ACC112 (cell line): Measurements from ENCODE around the gene VPS4B.
A peak's percentile ranks its signal among the peaks of the same experiment; 100 is the strongest.
"Not testable (repeated sequence)": the region's sequence is repeated elsewhere in the genome, so short reads cannot be mapped to it uniquely, and the experiment has no call there.

Experiments
- H2AFZ ChIP-seq: fragments of 200-600 bp; sonication (generic); one replicate; pipeline ENCODE4 v1.6.0; 2017; ENCODE audit warnings: antibody characterized with exemption, low read length; ENCODE audit not compliant: unreplicated experiment
- H3K27ac ChIP-seq: fragments of 200-600 bp; sonication (generic); 2 replicates; pipeline ENCODE4 v1.5.1; 2014; ENCODE audit warnings: low read depth, mild to moderate bottlenecking, antibody characterized with exemption, low read length, moderate library complexity
- H3K27me3 ChIP-seq: fragments of 200-600 bp; sonication (generic); 2 replicates; pipeline ENCODE4 v1.6.1; 2014; ENCODE audit warnings: mild to moderate bottlenecking, antibody characterized with exemption, low read length, moderate library complexity, mixed read lengths; ENCODE audit not compliant: insufficient read depth
- H3K36me3 ChIP-seq: fragments of 200-600 bp; sonication (generic); 2 replicates; pipeline ENCODE4 v1.6.1; 2016; ENCODE audit warnings: mild to moderate bottlenecking, antibody characterized with exemption, low read length, moderate library complexity, mixed read lengths; ENCODE audit not compliant: insufficient read depth
- H3K4me1 ChIP-seq: fragments of 200-600 bp; sonication (generic); one replicate; pipeline ENCODE4 v1.6.1; 2016; ENCODE audit warnings: low read length, mixed read lengths; ENCODE audit not compliant: insufficient read depth, unreplicated experiment, control insufficient read depth
- H3K4me3 ChIP-seq: fragments of 200-600 bp; sonication (generic); 2 replicates; pipeline ENCODE4 v1.5.1; 2014; ENCODE audit warnings: mild to moderate bottlenecking, low read depth, low read length
- H3K79me2 ChIP-seq: fragments of 200-600 bp; sonication (generic); one replicate; pipeline ENCODE4 v1.6.0; 2016; ENCODE audit warnings: low read length; ENCODE audit not compliant: control insufficient read depth, unreplicated experiment, insufficient read depth

VPS4B gene

GRCh38 chr18:63422087-63422863 lies at the start of gene VPS4B:
TSS of gene VPS4B (minus strand) at chr18:63422476. CDS start at chr18:63422259, 217 bp downstream.
- H3K27ac ChIP-seq = peak within 1 kb of the TSS; percentile 92
- peaks cover 49% of the 10 kb centered on the region for H3K79me2 ChIP-seq
- H3K4me1 ChIP-seq = peaks cover 3% of the 10 kb centered on the region
- no peaks in the 10 kb centered on the region for H3K27me3 ChIP-seq
- H3K4me3 ChIP-seq = peak within 1 kb of the TSS; percentile 98
- peaks cover 9% of the 10 kb centered on the region for H3K36me3 ChIP-seq
- H2AFZ ChIP-seq = peak within 1 kb of the TSS; percentile 34

GRCh38 chr18:63470751-63471150 lies 48.5 kb upstream of the VPS4B start:
- Histone ChIP-seq H3K27ac (no peak overlapping the region), H2AFZ (no peak overlapping the region), H3K4me3 (no peak overlapping the region), H3K36me3 (no peaks in the 10 kb centered on the region), H3K79me2 (no peaks in the 10 kb centered on the region), H3K27me3 (peaks cover 12% of the 10 kb centered on the region; the same call in 1 of the 2 replicates), H3K4me1 (no peaks in the 10 kb centered on the region)

GRCh38 chr18:63468575-63468974 lies 46.3 kb upstream of the VPS4B start:
- Histone ChIP-seq H3K79me2 (no peaks in the 10 kb centered on the region), H3K36me3 (no peaks in the 10 kb centered on the region), H3K4me3 (no peak overlapping the region), H3K4me1 (no peaks in the 10 kb centered on the region), H2AFZ (no peak overlapping the region), H3K27ac (no peak overlapping the region), H3K27me3 (peaks cover 25% of the 10 kb centered on the region)

- H3K27ac ChIP-seq = no peak overlapping the region
- no peaks in the 10 kb centered on the region for H3K79me2 ChIP-seq
- H3K4me1 ChIP-seq = no peaks in the 10 kb centered on the region
- H3K36me3 ChIP-seq = no peaks in the 10 kb centered on the region
- H3K4me3 ChIP-seq = no peak overlapping the region
- H2AFZ ChIP-seq = no peak overlapping the region
- peaks cover 33% of the 10 kb centered on the region for H3K27me3 ChIP-seq
Observed at GRCh38 chr18:63467699-63468098, 45.4 kb upstream of the VPS4B start.

- H3K4me1 ChIP-seq = no peaks in the 10 kb centered on the region
Observed at GRCh38 chr18:63465059-63465458, 42.8 kb upstream of the VPS4B start.

GRCh38 chr18:63464434-63464833 lies 42.2 kb upstream of the VPS4B start:
- H3K79me2 ChIP-seq = no peaks in the 10 kb centered on the region
- H3K27ac ChIP-seq = no peak overlapping the region
- no peaks in the 10 kb centered on the region for H3K36me3 ChIP-seq
- H3K27me3 ChIP-seq = peaks cover 33% of the 10 kb centered on the region
- H3K4me3 ChIP-seq = no peak overlapping the region
- no peak overlapping the region for H2AFZ ChIP-seq
- H3K4me1 ChIP-seq = no peaks in the 10 kb centered on the region

More at GRCh38 chr18:63465059-63465458, 42.8 kb upstream of the VPS4B start:
- no peak overlapping the region for H3K4me3 ChIP-seq
- H3K79me2 ChIP-seq = no peaks in the 10 kb centered on the region
- no peaks in the 10 kb centered on the region for H3K36me3 ChIP-seq
- peaks cover 33% of the 10 kb centered on the region for H3K27me3 ChIP-seq
- no peak overlapping the region for H3K27ac ChIP-seq
- H2AFZ ChIP-seq = no peak overlapping the region

GRCh38 chr18:63460414-63460813 lies 38.1 kb upstream of the VPS4B start:
- Histone ChIP-seq H3K4me1 (no peaks in the 10 kb centered on the region), H2AFZ (no peak overlapping the region), H3K36me3 (no peaks in the 10 kb centered on the region), H3K27ac (no peak overlapping the region), H3K27me3 (peaks cover 21% of the 10 kb centered on the region), H3K4me3 (no peak overlapping the region), H3K79me2 (no peaks in the 10 kb centered on the region)

- no peaks in the 10 kb centered on the region for H3K4me1 ChIP-seq
- H3K27me3 ChIP-seq = 0 out of 2 replicates have a peak, but pooled peaks cover 1% of the 10 kb centered on the region
- H3K4me3 ChIP-seq = no peak overlapping the region
- no peak overlapping the region for H2AFZ ChIP-seq
- H3K36me3 ChIP-seq = no peaks in the 10 kb centered on the region
- H3K79me2 ChIP-seq = no peaks in the 10 kb centered on the region
- no peak overlapping the region for H3K27ac ChIP-seq
Observed at GRCh38 chr18:63457977-63458376, 35.7 kb upstream of the VPS4B start.

GRCh38 chr18:63454497-63454896 lies 32.2 kb upstream of the VPS4B start:
- no peaks in the 10 kb centered on the region for H3K79me2 ChIP-seq
- H2AFZ ChIP-seq = peak overlapping the region; percentile 62
- H3K4me1 ChIP-seq = peaks cover 7% of the 10 kb centered on the region
- H3K36me3 ChIP-seq = no peaks in the 10 kb centered on the region
- H3K4me3 ChIP-seq = no peak overlapping the region
- no peak overlapping the region for H3K27ac ChIP-seq
- no peaks in the 10 kb centered on the region for H3K27me3 ChIP-seq

- not testable (repeated sequence) for H3K79me2 ChIP-seq, H3K4me3 ChIP-seq, H3K27me3 ChIP-seq, H2AFZ ChIP-seq, H3K4me1 ChIP-seq, H3K27ac ChIP-seq, H3K36me3 ChIP-seq
Observed at GRCh38 chr18:63452751-63453150, 30.5 kb upstream of the VPS4B start.
